Lower leg skin (tissue), 3 donors: ENCODE results near the gene AQR.

Experiments
- CTCF ChIP-seq, 3 donors: fragments of 450-650 bp; IDR thresholded peaks; one replicate each; pipeline ENCODE4 v1.5.1; 2016; ENCODE audit warnings: antibody characterized with exemption in 3 of 3, mild to moderate bottlenecking in 3 of 3, moderate library complexity in 2 of 3
- POLR2A ChIP-seq, 2 donors: fragments of 450-650 bp; IDR thresholded peaks; one replicate each; pipeline ENCODE4 v1.6.1; 2016 to 2017; ENCODE audit warnings: antibody characterized with exemption in 2 of 2, mild to moderate bottlenecking in 1 of 2, moderate library complexity in 1 of 2

GRCh38 chr15:34889476-34889875 is 80.1 kb downstream of the AQR start:
- no peak for TF ChIP-seq CTCF (IDR thresholded peaks at IDR 0.05)
- TF ChIP-seq POLR2A (IDR thresholded peaks at IDR 0.05): no peak
